Urinary bladder (tissue), 4 donors: ENCODE data around the gene ARHGAP36. TPM values are rescaled to one million over a fixed set of nuclear protein-coding genes. Genes with fewer than 3 reads are reported as not detected.

Source experiments
- DNase-seq: peaks from one replicate; pipeline ENCODE4 v3.0.0-alpha.2; 2015; ENCODE audit errors: extremely low spot score
- H3K27ac ChIP-seq: one replicate; pipeline ENCODE4 v1.5.1; 2013; ENCODE audit warnings: low read depth, mild to moderate bottlenecking, moderate library complexity
- H3K36me3 ChIP-seq: one replicate; pipeline ENCODE4 v1.6.1; 2013; ENCODE audit warnings: mild to moderate bottlenecking, moderate library complexity; ENCODE audit not compliant: insufficient read depth
- H3K4me1 ChIP-seq: one replicate; pipeline ENCODE4 v1.6.1; 2013; ENCODE audit warnings: mild to moderate bottlenecking, moderate library complexity; ENCODE audit not compliant: insufficient read depth
- H3K4me3 ChIP-seq: one replicate; pipeline ENCODE4 v1.5.1; 2013; ENCODE audit warnings: low read depth, low read length
- WGBS: extraction: QIAGEN DNeasy Blood & Tissue Kit; methylation state at CpG from one replicate; pipeline ENCODE4 v1.1.7; 2013; 5-methylcytosine and 5-hydroxymethylcytosine counted together
- polyA plus RNA-seq: library from polyadenylated mRNA; stranded (reverse); fragments of 200-250 nt; gene quantifications from one replicate; pipeline ENCODE4 v1.2.3, GENCODE V29; 2013
- total RNA-seq: library from RNA; depleted of rRNA; stranded (reverse); fragments of >200 nt; gene quantifications from one replicate; pipeline ENCODE4 v1.2.3, GENCODE V29; 2014
- donor health status: healthy with polysubstance abuse.
- donor health status: healthy.

ARHGAP36 gene
- total and polyA plus RNA-seq, 2 donors, result 0.11 to 1.0 TPM

DNA sequence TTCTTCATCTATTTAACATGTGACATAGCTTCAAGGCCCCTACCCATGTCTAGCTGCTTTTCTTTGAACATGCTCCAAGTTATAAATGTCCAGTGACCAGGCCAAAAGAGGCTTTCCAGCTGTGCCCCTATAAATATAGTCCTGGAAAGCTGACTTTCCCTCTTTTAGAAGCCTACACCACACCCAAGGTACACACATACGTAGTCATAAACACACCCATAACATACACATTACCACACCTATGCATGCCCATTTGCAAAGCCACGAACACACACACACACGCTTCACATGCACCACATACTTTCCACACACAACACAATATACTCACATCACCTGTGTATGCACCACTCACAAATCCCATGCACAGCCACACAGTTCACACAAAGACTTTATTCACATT, 2.0 kb downstream of the ARHGAP36 start:
- Histone ChIP-seq H3K27ac (no peak overlapping the region), H3K4me3 (no peak overlapping the region), H3K4me1 (no peaks in the 10 kb centered on the region), H3K36me3 (no peaks in the 10 kb centered on the region)
- WGBS, result 80% methylated on average over 3 of the region's 3 CpGs
- no peak for DNase-seq

- H3K4me1 ChIP-seq, result no peaks in the 10 kb centered on the region
- no peak overlapping the region for H3K4me3 ChIP-seq
- H3K27ac ChIP-seq, result no peak overlapping the region
- 85% methylated on average over 6 of the region's 6 CpGs for WGBS
- H3K36me3 ChIP-seq, result no peaks in the 10 kb centered on the region
- no peak for DNase-seq
Observed at GRCh38 chrX:131061306-131061705, 3.2 kb downstream of the ARHGAP36 start.

DNA sequence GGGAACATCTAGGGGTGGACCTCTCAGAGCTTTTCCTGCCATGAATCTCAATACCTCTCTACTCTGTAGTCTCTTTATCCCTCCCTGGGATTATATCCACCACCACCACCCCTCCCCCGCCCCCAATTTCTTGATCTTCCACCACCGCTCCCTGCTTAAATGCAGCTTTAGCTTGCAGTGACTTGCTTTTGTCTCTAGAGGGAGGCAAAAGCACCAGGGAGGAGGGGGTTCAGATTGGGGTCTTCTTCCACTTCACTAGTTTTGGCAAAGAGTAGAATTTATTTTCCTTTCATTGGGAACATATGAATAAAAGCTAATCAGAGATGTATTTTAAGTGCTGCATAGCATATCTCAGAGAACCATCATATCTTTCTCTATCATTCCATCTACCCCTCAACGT, 5.5 kb downstream of the ARHGAP36 start:
- no peak overlapping the region for H3K27ac ChIP-seq
- WGBS, result 23% methylated on average over 3 of the region's 3 CpGs
- DNase-seq, result no peak
- H3K36me3 ChIP-seq, result no peaks in the 10 kb centered on the region
- no peaks in the 10 kb centered on the region for H3K4me1 ChIP-seq
- no peak overlapping the region for H3K4me3 ChIP-seq

DNA sequence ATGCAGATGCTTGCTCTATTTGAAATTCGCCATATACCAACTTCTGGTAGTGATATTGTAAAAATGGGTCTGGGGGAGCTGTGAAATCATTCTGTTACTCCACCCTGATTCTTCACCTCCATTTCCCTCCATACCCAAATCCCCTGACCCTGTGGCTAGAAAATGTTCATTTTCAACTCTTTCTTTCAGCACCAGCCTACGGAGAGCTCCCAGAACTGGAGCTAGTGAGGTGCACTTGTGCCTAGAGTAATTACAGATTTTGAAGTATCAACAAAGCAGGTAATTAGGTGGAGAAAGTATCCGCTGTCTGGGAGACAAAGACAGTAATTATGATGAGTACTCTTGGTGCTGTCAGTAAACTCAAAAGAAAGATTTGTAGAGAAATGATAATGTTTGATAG, 8.1 kb downstream of the ARHGAP36 start:
- Histone ChIP-seq H3K4me1 (no peaks in the 10 kb centered on the region), H3K4me3 (no peak overlapping the region), H3K36me3 (no peaks in the 10 kb centered on the region), H3K27ac (no peak overlapping the region)
- no peak for DNase-seq
- 52% methylated on average over 3 of the region's 3 CpGs for WGBS

DNA sequence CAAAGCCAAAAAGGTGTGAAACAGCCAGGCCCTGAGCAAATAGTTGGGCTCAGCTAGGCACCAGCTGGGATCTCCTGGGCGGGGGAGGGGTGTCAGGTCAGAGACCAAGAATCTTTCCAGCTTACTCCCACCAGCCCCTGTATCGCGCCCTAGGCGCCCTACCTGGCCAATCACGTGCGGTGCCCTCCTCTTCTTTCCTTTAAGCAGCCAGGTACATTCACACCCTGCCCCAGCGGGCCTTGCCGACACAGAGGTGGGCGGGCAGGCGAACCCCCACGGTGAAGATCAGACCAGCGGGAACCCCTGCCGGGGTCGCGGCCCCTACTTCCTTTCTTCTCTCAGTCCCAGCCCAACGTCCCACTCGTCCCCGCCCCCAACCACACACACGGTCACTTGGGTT, 9.1 kb downstream of the ARHGAP36 start:
- WGBS, result 5% methylated on average over 19 of the region's 19 CpGs
- H3K27ac ChIP-seq, result no peak overlapping the region
- no peaks in the 10 kb centered on the region for H3K4me1 ChIP-seq
- no peak for DNase-seq
- no peak overlapping the region for H3K4me3 ChIP-seq
- H3K36me3 ChIP-seq, result no peaks in the 10 kb centered on the region

DNA sequence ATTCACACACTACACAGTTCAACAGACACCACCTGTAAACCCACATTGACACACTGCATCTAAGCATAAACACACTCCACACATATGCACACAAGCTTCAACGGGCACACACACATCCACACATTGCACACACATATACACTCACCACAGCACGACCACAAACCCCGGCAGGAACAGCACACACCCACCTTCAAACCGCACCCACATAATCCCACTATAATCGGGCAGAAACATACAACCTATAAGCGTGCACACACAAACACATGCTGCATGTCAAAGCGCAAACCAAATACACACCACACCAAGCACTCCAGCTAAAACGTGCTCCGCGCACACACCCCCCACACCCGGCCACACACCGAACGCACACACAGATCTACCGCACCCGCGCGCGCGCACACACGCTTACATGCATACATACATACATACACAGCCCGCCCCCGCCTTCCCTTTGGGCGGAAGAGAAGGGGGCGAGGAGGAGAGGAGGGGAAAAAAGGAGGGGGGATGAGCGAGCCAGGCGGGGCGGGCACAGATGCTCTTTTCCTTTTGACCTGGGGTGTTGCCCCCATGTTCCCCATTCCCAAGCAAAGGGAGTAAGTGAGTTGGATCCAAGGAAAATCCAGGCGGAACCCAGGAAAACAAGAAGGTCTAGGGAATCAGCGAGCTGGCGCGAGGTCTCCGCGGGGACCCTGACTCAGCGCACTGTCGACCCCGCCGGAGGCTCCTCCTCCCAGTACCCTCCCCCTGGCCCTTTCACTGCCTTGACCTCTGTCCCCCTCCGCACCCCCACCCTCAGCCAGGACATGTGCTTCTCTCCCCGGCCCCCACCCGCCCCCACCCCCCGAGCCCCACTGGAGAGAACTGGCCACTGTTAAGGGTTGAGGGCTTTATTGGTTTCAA, 9.9 kb downstream of the ARHGAP36 start:
- no peaks in the 10 kb centered on the region for H3K4me1 ChIP-seq
- H3K36me3 ChIP-seq, result no peaks in the 10 kb centered on the region
- H3K4me3 ChIP-seq, result no peak overlapping the region
- H3K27ac ChIP-seq, result no peak overlapping the region
- DNase-seq, result no peak
- 2% methylated on average over 41 of the region's 41 CpGs for WGBS

- no peak overlapping the region for H3K4me3 ChIP-seq
- 5% methylated on average over 26 of the region's 26 CpGs for WGBS
- no peak overlapping the region for H3K27ac ChIP-seq
- no peak for DNase-seq
- no peaks in the 10 kb centered on the region for H3K4me1 ChIP-seq
- H3K36me3 ChIP-seq, result no peaks in the 10 kb centered on the region
Observed at GRCh38 chrX:131068945-131069719, 11.0 kb downstream of the ARHGAP36 start.

GRCh38 chrX:131072871-131073571, 14.9 kb downstream of the ARHGAP36 start:
- no peak for DNase-seq
- Histone ChIP-seq H3K4me1 (no peaks in the 10 kb centered on the region), H3K27ac (no peak overlapping the region), H3K36me3 (no peaks in the 10 kb centered on the region), H3K4me3 (no peak overlapping the region)
- WGBS, result 5% methylated on average over 39 of the region's 39 CpGs

- 12% methylated on average over 4 of the region's 4 CpGs for WGBS
Observed at GRCh38 chrX:131073607-131074006, 15.5 kb downstream of the ARHGAP36 start.

GRCh38 chrX:131081772-131082740, 23.9 kb downstream of the ARHGAP36 start:
- H3K4me3 ChIP-seq, result no peak overlapping the region
- no peak overlapping the region for H3K27ac ChIP-seq
- H3K4me1 ChIP-seq, result no peaks in the 10 kb centered on the region
- no peaks in the 10 kb centered on the region for H3K36me3 ChIP-seq
- under 1% methylated on average over 75 of the region's 75 CpGs for WGBS
- DNase-seq, result no peak

More at GRCh38 chrX:131073607-131074006, 15.5 kb downstream of the ARHGAP36 start:
- DNase-seq, result no peak
- H3K4me3 ChIP-seq, result no peak overlapping the region
- H3K36me3 ChIP-seq, result no peaks in the 10 kb centered on the region
- H3K27ac ChIP-seq, result no peak overlapping the region
- H3K4me1 ChIP-seq, result no peaks in the 10 kb centered on the region

DNA sequence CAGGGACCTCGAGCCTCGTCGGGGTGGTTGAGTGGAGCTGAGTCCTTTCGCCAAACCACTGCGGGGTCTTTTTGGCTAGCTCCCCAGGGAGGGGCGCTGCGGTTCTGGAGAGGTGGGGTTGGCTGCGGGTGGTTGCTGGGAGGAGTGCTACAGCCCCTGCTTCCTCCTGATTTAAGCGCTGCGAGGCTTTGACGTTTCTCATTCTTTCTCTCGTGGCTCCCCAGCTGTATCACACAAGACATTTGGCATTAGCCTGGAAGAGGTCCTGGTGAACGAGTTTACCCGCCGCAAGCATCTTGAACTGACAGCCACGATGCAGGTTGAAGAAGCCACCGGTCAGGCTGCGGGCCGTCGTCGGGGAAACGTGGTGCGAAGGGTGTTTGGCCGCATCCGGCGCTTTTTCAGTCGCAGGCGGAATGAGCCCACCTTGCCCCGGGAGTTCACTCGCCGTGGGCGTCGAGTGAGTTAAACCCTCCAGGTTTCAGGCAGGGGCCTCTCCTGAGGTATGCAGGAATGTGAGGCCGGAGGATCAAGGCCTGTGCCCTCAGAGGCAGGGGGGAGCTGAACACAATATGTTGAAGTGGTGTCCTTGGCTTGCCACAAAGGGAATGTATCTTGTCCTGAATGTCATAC, 25.5 kb downstream of the ARHGAP36 start:
- no peak overlapping the region for H3K4me3 ChIP-seq
- DNase-seq, result no peak
- WGBS, result 1% methylated on average over 34 of the region's 34 CpGs
- H3K27ac ChIP-seq, result no peak overlapping the region
- no peaks in the 10 kb centered on the region for H3K4me1 ChIP-seq
- no peaks in the 10 kb centered on the region for H3K36me3 ChIP-seq

- Histone ChIP-seq H3K36me3 (no peaks in the 10 kb centered on the region), H3K27ac (no peak overlapping the region), H3K4me3 (no peak overlapping the region), H3K4me1 (no peaks in the 10 kb centered on the region)
- no peak for DNase-seq
- WGBS, result 4% methylated on average over 7 of the region's 7 CpGs
Observed at GRCh38 chrX:131084145-131084544, 26.0 kb downstream of the ARHGAP36 start.
